SH-SY5Y (cell line): Measurements from ENCODE around the gene WDR4.

ENCODE experiments used
- GATA2 ChIP-seq: IDR thresholded peaks from 2 replicates; pipeline ENCODE4 v1.6.1; 2011; ENCODE audit warnings: mild to moderate bottlenecking, low read depth, low read length
- GATA3 ChIP-seq: IDR thresholded peaks from 2 replicates; pipeline ENCODE4 v1.6.1; 2011; ENCODE audit warnings: low read depth, mild to moderate bottlenecking, low read length, moderate library complexity

DNA sequence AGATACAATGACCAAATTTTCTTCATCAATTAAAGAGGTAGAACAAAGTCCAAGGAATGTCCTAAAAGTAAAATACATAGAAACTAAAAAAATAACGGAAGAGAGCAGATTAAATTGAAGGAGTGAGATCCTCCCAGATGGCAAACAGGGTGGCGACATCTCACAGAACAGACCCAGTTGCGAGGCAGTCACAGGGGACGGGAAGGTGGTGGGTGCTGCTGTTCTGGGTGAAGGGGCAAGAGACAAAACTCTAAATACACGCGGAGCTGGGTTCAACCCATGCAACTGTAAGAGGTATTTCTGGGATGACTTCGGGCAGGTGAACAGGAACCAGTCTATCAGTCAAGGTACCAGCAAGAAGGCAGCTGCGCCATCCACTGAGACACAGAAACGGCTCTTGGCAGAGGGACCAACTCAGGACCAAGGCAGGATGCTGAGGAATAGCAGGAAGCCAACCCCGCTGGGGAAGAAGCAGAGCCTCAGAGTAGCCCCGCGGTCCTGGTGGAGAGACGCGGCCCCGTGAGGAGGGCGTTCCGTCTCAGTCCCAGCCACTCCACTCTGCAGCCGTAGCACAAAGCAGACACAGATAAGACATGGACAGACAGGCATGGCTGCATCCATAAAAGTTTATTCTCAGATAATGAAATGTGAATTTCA lies 32.2 kb downstream of the WDR4 start:
- no peak for TF ChIP-seq GATA2
- no peak for TF ChIP-seq GATA3
